Activated CD4-positive, alpha-beta T cell treated with anti-CD3 and anti-CD28 coated beads, Interleukin-2, amount 50 U/mL, for 16 hours (primary cell): ENCODE results near the gene MAPRE2.
"Not testable (repeated sequence)": the region's sequence is repeated elsewhere in the genome, so short reads cannot be mapped to it uniquely, and the experiment has no call there.

Experiments used
- DNase-seq: peaks from one replicate; pipeline ENCODE4 v3.0.0-alpha.2; 2020

MAPRE2 gene

DNA sequence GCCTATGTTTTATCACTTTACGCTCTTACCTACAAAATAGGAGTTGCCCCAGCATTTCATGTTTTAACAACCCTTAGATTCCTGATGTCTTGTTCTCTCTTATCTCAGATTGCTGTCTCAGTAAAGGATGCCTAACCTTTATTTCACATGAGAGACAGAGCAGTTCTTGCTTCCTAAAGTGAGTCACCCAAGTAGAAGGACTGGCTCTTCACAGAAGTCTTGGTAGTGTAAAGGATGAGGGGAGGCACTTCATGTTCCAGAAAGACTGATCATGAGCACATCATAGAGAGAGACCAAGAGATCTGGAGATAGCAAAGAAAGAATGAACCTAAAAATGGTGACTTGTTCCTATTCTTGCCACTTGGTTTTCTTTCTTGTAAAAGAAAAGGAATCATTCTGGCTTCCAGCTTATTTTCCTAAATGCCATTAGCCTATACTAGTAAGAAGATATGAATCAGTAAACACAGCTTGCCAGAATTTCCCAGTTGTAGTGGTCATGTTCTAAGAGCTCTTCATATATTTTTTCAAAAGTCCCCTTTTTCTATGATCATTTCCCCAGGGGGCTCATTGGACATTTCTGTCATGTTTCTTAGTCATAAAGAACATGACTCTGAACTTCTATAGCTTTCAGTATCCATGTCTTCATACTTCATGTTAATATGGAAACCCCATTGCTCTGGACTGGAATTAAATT lies 54.9 kb downstream of the MAPRE2 start:
- DNase-seq: no peak

DNA sequence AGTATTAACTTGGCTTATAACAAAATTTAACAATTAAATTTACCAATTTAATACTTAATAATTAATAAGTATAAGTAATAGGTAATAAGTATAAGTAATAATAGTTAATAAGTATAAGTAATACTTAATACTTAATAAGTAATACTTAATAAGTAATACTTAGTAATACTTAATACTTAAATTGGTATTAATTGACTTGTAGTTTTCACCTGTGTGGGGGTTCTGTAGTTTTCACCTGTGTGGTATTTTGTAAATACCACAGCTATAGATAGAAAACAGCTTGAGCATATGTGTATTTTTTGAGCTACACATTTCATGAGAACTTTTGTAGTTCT lies 55.4 kb downstream of the MAPRE2 start:
- no peak for DNase-seq

DNA sequence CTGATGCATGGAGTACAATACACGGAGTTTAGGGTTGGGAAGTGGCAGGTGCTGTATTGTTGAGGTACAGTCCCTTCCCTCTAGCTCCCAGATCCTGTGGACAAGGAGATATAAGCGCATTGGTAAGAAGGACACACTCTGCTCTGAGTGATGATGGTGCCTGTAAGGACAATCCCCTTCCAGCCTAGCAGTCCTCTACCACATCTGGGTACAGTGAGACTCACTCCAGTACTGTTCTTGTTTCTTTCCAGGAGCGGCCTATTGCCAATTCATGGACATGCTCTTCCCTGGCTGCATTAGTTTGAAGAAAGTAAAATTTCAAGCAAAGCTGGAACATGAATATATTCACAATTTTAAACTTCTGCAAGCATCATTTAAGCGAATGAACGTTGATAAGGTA lies 56.0 kb downstream of the MAPRE2 start:
- no peak for DNase-seq

DNA sequence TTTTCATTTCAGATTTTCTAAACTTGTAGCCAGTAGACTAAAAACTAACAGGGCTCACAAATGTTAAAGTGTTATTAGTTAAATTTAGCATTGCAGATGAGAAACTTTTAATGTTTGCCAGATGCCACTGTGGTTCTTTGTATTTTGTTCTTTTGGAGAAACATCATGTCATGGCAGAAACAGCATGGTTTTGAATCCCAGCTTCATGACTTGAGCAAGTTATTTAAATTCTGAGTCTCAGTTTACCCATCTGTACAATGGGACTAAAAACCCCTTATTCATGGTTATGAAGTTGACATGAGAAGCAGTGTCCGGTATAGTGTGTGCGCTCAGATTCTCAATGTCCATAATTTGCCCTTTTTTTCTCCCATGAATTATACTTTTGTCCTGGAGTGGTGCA lies 56.5 kb downstream of the MAPRE2 start:
- no peak for DNase-seq

DNA sequence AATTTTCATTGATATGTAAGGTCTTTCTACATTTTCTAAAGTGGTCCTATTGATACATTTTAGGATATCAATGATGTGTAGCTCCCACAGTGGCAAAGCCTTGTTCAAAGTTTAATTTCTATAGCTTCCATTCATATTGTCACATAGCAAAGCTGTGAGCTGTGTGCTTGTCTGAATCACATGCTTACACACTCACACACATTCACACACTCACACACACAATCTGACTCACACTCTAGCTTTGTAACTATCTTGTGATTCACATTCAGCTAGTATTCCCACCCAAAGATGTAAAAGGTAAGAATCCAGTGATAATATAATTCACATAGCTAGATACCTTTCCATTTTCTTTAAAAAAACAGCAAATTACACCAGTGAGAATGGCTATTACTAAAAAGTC lies 58.7 kb downstream of the MAPRE2 start:
- DNase-seq: no peak

DNA sequence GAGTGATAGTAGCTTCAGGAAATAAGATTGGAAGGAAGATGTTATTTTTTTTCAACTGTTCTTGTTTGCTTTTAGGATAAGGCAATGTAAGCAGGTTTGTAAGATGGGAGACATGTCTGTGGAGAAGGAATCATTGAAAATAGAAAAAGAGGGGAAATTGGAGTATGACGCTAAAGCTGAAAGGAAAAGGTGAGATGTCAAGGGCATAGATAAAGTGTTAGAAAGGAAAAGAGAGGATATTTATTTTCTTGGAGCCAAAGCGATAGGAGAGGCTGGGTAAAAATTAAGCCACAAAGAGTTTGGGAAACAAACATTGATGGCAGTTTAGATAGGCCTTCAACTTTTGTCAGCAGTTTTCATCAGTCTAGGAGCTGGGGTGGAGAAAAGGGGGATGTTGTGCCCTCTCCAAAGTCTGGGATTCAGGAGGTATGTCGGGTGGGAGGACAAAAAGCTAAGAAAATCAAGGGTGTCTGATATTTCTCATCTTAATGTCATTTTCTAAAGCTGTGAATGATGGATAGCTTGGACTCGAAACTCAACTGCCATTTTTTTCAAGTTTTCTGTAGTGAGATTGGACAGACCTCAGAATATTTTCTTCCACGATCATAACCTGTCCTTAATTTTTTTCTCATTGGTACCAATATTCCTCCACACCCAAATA lies 63.3 kb downstream of the MAPRE2 start:
- no peak for DNase-seq

DNA sequence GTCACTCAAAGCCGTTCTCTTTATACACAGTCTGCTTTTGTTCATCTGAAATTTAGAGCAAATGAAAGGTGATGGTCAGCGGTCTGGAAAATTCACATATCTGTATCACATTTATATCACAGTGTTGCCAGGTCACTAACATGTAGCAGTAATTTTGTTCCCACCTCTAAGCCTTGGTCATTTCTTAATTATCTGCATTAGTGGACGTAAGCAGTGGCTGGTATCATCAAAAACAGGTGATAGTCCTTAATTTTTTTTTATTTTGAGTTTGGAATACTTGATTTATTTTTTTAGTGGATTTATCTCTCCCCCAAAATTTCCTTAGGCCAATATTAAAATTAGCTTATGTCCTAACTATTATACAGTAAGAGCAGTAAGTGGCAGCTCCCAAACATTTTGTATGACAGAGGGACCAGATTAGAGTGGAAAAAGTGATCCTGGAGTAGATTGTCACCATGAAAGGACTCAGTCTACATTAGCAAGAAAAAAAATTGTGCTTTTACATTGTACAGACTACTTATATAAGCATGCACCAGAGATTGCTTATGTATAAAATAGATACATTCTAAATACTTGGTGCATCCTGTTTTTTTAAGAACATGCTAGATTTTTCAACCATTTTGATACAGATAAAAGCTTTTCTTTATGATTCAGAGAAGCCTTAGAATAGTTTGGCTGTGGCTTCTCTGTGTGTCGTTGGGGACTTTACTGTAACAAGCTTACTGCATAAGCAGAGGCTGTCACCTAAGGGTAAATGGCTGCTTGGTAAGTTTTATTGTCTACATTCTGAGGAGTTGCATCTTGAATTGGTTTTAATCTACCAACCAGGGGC lies 65.0 kb downstream of the MAPRE2 start:
- DNase-seq: no peak

DNA sequence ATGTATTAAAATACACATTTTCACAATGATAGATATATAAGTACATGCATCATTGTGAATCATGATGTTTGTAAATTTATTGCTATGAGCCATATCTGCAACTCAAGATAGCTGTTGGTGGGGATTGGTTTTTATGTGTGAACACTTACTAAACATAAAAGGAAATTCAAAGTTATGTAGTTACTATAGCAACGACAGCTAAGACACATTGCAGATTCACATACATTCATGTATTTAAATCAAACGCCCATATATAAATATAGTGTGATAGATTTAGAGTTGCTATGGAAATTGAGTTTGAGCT lies 65.6 kb downstream of the MAPRE2 start:
- no peak for DNase-seq

DNA sequence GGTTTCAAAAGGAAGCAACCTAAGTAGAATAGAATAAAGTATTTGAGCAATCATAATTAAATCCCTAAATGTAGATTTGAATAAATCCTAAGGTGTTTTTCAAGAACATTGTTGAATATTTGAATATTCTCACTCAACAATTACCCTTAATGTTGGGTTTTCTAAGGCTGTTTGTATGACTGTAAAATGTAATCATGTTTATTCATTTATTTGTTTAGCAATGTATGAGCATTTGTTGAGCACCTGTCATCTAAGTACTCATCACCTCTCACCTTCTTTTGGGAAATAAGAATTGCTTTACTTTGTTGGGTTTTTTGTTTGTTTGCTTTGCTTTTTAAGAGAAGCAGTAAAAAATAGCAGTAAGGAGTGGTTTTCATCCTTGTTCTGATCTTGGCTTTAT lies 66.0 kb downstream of the MAPRE2 start:
- no peak for DNase-seq

DNA sequence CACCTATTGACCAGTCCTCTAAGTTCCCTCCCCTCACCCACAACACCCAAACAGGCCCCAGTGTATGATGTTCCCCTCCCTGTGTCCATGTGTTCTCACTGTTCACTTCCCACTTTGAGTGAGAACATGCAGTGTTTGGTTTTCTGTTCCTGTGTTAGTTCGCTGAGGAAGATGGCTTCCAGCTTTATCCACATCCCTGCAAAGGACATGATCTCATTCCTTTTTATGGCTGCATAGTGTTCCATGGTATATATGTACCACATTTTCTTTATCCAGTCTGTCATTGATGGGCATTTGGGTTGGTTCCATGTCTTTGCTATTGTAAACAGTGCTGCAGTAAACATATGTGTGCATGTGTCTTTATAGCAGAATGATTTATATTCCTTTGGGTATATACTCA lies 66.9 kb downstream of the MAPRE2 start:
- not testable (repeated sequence) for DNase-seq

DNA sequence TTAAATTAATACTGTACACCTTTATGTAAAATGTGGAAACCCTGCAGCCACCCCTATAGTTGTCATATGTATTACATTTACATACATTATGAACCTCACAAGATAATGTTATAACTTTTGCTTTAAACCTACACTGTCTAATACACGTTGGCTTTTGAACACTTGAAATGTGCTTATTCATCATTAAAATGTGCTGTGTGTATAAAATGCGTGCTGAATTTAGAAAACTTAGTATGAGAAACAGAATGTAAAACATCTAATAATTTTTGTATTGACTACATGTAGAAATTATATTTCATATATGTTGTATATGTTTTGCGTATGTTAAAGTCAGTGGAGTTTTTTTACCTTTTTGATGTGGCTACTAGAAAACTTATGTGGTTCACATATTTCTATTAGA lies 68.8 kb downstream of the MAPRE2 start:
- no peak for DNase-seq

DNA sequence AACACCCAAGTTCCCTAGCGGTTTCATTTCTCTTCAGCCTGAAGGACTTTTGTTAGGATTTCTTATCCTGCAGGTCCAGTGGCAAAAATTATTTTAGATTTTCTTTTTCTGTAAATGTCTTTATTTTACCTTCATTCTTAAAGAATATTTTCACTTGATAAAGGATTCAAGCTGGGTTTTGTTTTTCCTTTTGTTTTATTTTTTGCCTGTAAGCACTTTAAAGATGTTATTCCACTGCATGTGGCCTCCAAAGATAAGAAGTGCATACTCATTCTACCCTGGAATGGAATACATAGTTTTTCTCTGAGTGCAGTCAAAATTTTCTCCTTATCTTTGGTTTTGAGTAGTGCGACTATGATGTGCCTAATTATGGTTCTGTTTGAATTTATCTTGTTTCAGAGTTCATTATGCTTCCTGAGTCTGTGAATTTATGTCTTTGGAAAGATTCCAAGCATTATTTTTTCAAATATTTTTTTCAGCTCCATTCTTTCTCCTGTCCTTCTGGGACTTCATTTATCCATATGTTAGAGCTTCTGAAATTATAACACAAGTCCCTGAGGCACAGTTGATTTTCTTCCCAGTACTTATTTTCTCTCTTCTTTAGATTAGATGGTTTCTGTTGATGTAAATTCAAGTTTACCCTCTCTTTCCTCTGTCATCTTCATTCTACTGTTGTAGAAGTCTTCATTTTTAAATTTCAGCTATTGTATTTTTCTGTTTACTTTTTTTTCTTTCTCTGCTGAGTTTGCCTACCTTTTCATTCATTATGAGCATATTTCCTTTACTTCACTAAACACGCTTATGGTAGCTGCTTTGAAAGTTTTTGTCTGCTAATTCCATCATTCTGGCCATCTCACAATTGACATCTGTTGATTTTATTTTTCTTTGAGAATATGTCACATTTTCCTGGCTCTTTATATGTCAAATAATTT lies 69.6 kb downstream of the MAPRE2 start:
- DNase-seq: no peak

DNA sequence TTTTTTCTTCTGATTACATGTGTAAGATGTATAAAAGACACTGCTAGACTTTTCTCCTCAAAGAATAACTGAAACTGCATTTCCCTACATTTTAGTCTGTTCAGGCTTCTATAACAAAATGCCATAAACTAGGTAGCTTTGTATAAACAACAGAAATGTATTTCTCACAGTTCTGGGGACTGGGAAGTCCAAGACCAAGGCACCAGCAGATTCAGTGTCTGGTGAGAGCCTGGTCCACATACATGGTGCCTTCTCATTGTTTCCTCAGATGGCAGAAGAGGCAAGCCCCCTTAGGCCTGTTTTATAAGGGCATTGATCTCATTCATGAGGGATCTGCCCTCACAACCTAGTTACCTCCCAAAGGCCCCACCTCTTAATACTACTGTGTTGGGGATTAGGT lies 71.5 kb downstream of the MAPRE2 start:
- DNase-seq: no peak

DNA sequence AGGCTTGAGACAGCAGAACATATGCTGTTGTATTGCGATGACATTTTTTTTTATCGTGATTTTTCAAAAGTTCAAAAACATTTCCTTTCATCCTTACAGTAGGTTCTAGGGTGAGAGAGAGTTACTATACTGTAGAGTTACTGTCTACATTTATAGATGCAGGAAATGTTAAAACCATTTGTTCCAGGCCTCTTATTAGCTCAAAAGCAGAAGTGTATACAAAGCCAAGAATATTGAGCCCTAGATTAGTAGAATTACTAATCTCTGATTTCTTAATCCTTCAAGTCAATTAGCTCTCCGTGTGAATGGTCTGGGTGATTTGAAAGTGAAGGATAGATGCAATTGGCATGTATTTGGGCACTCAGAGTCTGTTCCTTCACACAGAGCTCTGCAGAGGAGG lies 73.1 kb downstream of the MAPRE2 start:
- no peak for DNase-seq

DNA sequence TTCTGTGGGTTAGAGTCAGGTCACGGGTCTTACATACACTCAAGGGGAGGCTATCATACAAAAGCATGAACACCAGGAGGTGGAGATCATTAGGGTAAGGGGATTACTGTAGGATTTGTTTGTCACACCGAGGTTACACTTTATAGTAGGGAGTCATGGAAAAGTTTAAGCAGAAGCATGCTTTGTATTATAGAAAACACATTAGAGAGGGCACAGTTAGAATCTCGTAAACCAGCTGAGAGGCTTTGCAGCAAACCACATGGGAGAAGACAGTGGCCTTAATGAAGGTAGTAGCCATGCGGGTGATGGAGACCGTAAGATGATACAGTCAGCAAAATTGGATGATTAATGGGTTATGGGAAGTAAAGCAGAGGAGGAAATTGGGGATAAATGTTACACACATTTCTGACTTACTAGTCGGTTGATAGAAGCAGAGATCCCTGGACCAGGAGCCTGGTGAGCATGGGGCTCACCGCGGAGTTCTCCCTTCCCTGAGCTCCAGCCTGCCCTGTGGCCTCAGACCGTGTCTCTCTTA lies 75.6 kb downstream of the MAPRE2 start:
- no peak for DNase-seq

DNA sequence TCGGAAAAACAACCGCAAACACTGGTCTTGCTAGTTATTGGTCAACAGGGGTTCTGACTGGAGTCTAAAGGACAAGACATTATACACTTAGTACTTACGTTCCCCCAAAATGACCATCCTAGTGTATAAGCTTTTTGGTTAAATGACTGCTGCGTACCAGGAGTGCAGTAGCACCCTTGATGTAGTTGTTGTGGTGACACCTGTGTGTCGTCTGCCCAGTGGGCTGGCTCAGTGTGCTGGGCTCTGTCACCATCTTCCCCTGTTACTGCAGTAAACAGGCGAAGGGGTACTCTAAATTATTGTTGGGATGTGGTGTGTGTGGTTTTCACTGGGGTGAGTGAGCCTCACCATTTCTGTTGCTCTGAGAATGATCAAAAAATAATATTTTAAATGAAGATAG lies 76.2 kb downstream of the MAPRE2 start:
- DNase-seq: no peak

DNA sequence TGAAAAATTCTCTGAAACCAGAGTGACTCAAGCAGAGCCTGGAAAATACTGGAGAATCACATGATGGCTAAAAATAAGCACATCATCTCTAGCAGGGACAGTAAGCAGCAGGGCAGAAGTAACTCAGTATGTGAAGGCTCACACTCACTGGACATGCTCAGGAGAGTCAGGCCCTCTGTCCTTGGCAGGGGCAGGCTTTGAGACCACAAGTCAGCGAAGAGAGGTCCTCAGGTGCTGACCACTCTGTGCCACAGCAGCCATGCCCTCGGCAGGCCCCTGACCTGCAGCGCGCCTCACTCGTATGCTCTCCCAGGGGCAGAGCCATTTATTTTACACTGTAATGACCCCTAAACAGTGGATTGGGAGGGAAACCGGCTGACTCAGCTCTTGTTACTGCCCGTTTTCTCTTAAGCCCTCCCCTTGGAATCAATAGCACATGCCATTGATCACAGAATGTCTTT lies 76.8 kb downstream of the MAPRE2 start:
- no peak for DNase-seq

DNA sequence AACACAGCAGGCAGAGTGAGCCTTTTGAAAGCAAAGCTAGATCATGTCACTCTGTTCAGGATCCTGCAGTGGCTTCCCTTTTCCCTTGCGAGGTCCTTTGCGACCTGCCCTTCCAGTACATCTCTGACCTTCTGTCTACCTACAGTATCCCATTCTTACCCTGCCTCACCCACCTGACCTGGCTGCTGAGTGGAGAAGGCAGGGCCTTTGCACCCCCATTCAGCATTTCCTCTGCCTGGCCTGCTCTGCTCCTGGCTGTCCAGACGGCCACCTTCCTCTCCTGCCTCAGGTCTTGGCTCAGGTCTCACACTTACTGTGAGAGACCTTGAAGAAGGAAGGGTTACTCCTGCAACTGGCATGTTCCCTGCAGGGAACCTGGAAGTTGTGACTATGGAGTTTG lies 77.4 kb downstream of the MAPRE2 start:
- no peak for DNase-seq

DNA sequence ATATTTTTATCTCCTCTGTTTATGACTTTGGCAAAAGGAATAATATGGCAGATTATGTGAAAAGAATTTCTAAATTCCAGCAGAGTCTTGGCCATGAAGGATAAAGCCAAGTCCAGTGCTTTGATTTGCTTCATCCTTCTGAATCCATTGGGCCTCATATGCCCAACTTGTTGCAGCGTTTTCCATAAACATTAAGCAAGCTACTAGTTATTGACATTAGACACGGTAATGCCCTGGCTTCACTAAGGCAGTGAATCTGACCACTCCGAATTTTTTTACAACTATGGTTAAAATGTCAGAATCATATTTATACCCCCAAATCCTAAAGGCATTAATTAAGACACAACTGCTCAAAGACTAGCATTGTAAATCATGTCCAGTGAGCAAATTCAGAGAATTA lies 79.8 kb downstream of the MAPRE2 start:
- DNase-seq: no peak

DNA sequence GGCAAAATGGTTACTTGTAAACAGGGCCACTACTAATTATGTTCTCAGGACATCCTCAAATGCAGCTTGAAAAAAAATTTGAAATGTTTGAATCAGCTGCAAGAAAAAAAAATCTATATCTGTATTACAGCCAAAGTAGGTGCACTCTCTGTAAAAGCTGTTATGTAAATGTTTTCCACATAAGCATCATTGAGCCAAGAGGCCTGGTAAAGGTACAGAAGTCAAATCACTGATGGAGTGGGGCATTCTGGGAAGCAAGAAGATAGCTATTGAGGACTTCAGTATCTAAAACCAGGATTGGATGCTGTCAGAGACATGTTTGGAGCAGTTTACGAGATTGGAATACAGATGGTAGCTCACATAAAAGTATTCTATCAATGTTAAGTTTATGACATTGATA lies 80.3 kb downstream of the MAPRE2 start:
- no peak for DNase-seq

DNA sequence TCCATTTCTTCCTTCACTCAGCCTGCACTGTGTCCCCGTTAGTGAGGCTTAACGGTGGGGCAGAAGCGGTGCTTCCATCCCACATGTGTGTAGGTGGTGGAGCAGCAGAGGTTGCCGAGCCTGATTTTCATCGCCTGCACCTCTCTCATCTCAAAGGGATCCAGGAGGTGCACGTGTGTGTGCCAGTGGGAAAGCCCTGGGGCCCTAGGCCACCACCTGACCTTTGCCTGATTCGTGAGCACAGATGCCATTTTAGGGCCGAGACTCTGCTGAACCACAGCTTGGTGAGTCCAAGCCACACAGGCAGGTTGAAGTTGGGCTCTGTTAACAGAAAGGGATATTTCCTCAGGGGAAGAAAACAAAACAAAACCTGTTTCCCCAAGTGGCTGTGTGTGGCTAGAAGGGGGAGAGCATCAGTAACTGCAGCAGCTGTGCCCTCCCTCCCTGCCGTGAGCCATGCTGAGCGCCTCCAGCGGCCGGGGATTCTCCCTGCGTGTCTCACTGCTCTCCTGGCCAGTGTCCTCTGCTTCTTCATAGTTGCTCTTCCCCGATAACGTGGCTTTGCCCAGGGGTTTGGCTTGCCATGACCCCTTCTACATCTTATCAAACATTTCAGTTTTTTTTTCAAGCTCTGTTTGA lies 81.5 kb downstream of the MAPRE2 start:
- DNase-seq: no peak

DNA sequence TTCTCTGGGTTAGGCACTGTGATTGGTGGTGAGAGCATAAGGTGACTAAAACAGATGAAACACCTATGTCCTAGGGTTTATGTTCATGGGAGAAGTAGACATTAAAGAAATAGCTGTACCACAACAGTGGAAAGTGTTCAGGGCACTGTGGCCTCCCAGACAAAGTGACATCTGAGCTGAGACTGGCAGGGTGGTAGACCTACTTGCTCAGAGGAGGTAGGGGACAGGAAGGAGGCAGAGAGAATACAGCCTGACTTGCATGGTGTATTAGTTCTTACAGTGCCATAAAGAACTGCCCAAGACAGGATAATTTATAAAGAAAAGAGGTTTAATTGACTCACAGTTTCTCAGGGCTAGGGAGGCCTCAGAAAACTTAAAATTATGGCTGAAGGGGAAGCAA lies 82.6 kb downstream of the MAPRE2 start:
- no peak for DNase-seq
